ENCODE measurements around the gene SPDYE4.
"Not testable (repeated sequence)": the region's sequence is repeated elsewhere in the genome, so short reads cannot be mapped to it uniquely, and the experiment has no call there.

SPDYE4 gene

GRCh38 chr17:8758137-8758596 is at the start of gene SPDYE4:
SPDYE4 (minus strand) TSS chr17:8758546; CDS start chr17:8758382, 164 bp downstream.
- no peak for DNase-seq

- no peak for DNase-seq
Measured at GRCh38 chr17:8806926-8807550, 48.7 kb upstream of the SPDYE4 start.

GRCh38 chr17:8806253-8806925 is 48.0 kb upstream of the SPDYE4 start:
- DNase-seq, result no peak

GRCh38 chr17:8805396-8805795 is 47.0 kb upstream of the SPDYE4 start:
- DNase-seq, result not testable (repeated sequence)

GRCh38 chr17:8803531-8804420 is 45.4 kb upstream of the SPDYE4 start:
- DNase-seq, result no peak

- DNase-seq, result no peak
Measured at GRCh38 chr17:8801135-8801840, 42.9 kb upstream of the SPDYE4 start.

- DNase-seq, result no peak
Measured at GRCh38 chr17:8800656-8801055, 42.3 kb upstream of the SPDYE4 start.

GRCh38 chr17:8799570-8800212 is 41.3 kb upstream of the SPDYE4 start:
- DNase-seq, result no peak

GRCh38 chr17:8798846-8799569 is 40.7 kb upstream of the SPDYE4 start, which contains the start of gene MFSD6L:
MFSD6L (minus strand) TSS chr17:8799365; CDS start chr17:8799120, 245 bp downstream.
- DNase-seq, result no peak

- DNase-seq, result no peak
Measured at GRCh38 chr17:8798176-8798845, 40.0 kb upstream of the SPDYE4 start.

GRCh38 chr17:8797621-8798175 is 39.4 kb upstream of the SPDYE4 start:
- no peak for DNase-seq

GRCh38 chr17:8794636-8795035 is 36.3 kb upstream of the SPDYE4 start:
- DNase-seq, result no peak

- DNase-seq, result no peak
Measured at GRCh38 chr17:8793649-8794048, 35.3 kb upstream of the SPDYE4 start.

- DNase-seq, result no peak
Measured at GRCh38 chr17:8792646-8793045, 34.3 kb upstream of the SPDYE4 start.

- no peak for DNase-seq
Measured at GRCh38 chr17:8791910-8792270, 33.5 kb upstream of the SPDYE4 start.

GRCh38 chr17:8791248-8791909 is 33.0 kb upstream of the SPDYE4 start:
- DNase-seq, result no peak

GRCh38 chr17:8789743-8790142 is 31.4 kb upstream of the SPDYE4 start:
- DNase-seq, result no peak

GRCh38 chr17:8788998-8789397 is 30.7 kb upstream of the SPDYE4 start:
- DNase-seq, result no peak

GRCh38 chr17:8785547-8786413 is 27.4 kb upstream of the SPDYE4 start:
- DNase-seq, result peak; percentile 2 to 53

Measured in NCI-H446 (cell line).